K562 (cell line): Measurements from ENCODE around the gene PRDM12. TPM values are rescaled to one million over a fixed set of nuclear protein-coding genes. Genes with fewer than 3 reads are reported as not detected.
A peak's percentile ranks its signal among the peaks of the same experiment; 100 is the strongest.

Experiments used
- CHD1 ChIP-seq: fragments of 200-600 bp; sonication (generic); IDR thresholded peaks from one replicate; pipeline ENCODE4 v1.6.1; 2012; ENCODE audit warnings: mild to moderate bottlenecking, moderate library complexity, low read length, inconsistent platforms
- ERF ChIP-seq: fragments of 450-650 bp; formaldehyde crosslinking; IDR thresholded peaks from 2 replicates; pipeline ENCODE4 v1.4.0; 2020; ENCODE audit warnings: mild to moderate bottlenecking, mixed read lengths
- HDAC6 ChIP-seq: IDR thresholded peaks from 2 replicates; pipeline ENCODE4 v1.6.1; 2012; ENCODE audit warnings: low read depth, mild to moderate bottlenecking, control low read depth, inconsistent platforms, low read length, moderate library complexity
- MCM5 ChIP-seq: fragments of 450-650 bp; IDR thresholded peaks from 2 replicates; pipeline ENCODE4 v1.6.1; 2016; ENCODE audit warnings: low read depth
- MTA2 ChIP-seq: fragments of 450-650 bp; IDR thresholded peaks from 2 replicates; pipeline ENCODE4 v1.6.1; 2016; ENCODE audit warnings: low read depth
- NFATC3 ChIP-seq: fragments of 450-650 bp; IDR thresholded peaks from 2 replicates; pipeline ENCODE4 v1.6.1; 2017; ENCODE audit warnings: mild to moderate bottlenecking
- SRSF7 ChIP-seq: fragments of 200-400 bp; formaldehyde crosslinking; optimal IDR thresholded peaks from 2 replicates; pipeline ENCODE3; 2017; ENCODE audit warnings: mild to moderate bottlenecking, low read depth, low read length
- TEAD4 ChIP-seq, 2 experiments: sonication (generic) in 1 of 2; formaldehyde crosslinking in 1 of 2; IDR thresholded peaks; 2 replicates each; pipeline versions ENCODE4 v1.6.1 to v1.8.0; 2012 to 2022; ENCODE audit warnings: borderline replicate concordance in 1 of 2, inconsistent platforms in 1 of 2, low read length in 1 of 2, mild to moderate bottlenecking in 1 of 2, missing genetic modification reagents in 1 of 2
- ZC3H4 ChIP-seq: sonication (generic); formaldehyde crosslinking; IDR thresholded peaks from 2 replicates; pipeline ENCODE4 v1.9.0; 2021; ENCODE audit warnings: missing genetic modification reagents, borderline replicate concordance
- ZNF197 ChIP-seq: fragments of 200-800 bp; sonication (Bioruptor generic); IDR thresholded peaks from 2 replicates; pipeline ENCODE4 v1.6.1; 2016; ENCODE audit warnings: low read depth, missing genetic modification characterization, missing compliant biosample characterization
- ZNF239 ChIP-seq: fragments of 250-450 bp; sonication (Bioruptor Pico); IDR thresholded peaks from 2 replicates; pipeline ENCODE4 v1.4.0; 2020; ENCODE audit warnings: mild to moderate bottlenecking
- ZNF696 ChIP-seq: fragments of 250-450 bp; sonication (Bioruptor Pico); conservative IDR thresholded peaks from 2 replicates; pipeline ENCODE4 v1.4.0; 2020; ENCODE audit warnings: mild to moderate bottlenecking, moderate library complexity
- polyA plus RNA-seq, 8 experiments: library from polyadenylated mRNA; depleted of rRNA in 4 of 8; stranded (reverse) in 5 of 8; unstranded in 3 of 8; fragments of >200 nt; fragmentation: Nextera tagmentation in 2 of 8; fragmentation: Illumina TruSeq in 1 of 8; extraction: Ambion mirVana in 2 of 8; extraction: Trizol in 1 of 8; gene quantifications; 2 replicates each; pipeline versions ENCODE4 v1.2.1 to v1.2.3, GENCODE V29; 2011 to 2014; ENCODE audit warnings: inconsistent platforms in 1 of 8, missing spikeins in 1 of 8
- total RNA-seq, 7 experiments: library from RNA; depleted of rRNA in 6 of 7; stranded (reverse); fragments of >200 nt in 6 of 7; fragmentation: Illumina TruSeq in 2 of 7; extraction: Trizol in 2 of 7; gene quantifications; 2 replicates each; pipeline versions ENCODE4 v1.2.1 to v1.2.3, GENCODE V29; 2011 to 2021; ENCODE audit warnings: low replicate concordance in 1 of 7
- TF ChIP-seq, protein P1 (sequence below): fragments of 450-650 bp; IDR thresholded peaks from 2 replicates; pipeline ENCODE4 v1.7.0; 2016; ENCODE audit warnings: borderline replicate concordance
- TF ChIP-seq, protein P2 (sequence below), 3 experiments: IDR thresholded peaks in 2 of 3; conservative IDR thresholded peaks in 1 of 3; 2 replicates each; pipeline ENCODE4 v1.5.1; 2011 to 2012; ENCODE audit warnings: low read length in 3 of 3, mild to moderate bottlenecking in 3 of 3, control low read depth in 2 of 3, improper control_type of control experiment in 1 of 3, inconsistent platforms in 1 of 3, low read depth in 1 of 3, mixed read lengths in 1 of 3, moderate library complexity in 1 of 3; ENCODE audit not compliant: insufficient read depth in 2 of 3

Gene PRDM12
- total and polyA plus RNA-seq, 9 of the 15 experiments (the other 6 are each of a cell fraction or from before 2014, with no cell fraction given) = 0.04 to 0.22 (median 0.07) TPM; not detected in 3

DNA sequence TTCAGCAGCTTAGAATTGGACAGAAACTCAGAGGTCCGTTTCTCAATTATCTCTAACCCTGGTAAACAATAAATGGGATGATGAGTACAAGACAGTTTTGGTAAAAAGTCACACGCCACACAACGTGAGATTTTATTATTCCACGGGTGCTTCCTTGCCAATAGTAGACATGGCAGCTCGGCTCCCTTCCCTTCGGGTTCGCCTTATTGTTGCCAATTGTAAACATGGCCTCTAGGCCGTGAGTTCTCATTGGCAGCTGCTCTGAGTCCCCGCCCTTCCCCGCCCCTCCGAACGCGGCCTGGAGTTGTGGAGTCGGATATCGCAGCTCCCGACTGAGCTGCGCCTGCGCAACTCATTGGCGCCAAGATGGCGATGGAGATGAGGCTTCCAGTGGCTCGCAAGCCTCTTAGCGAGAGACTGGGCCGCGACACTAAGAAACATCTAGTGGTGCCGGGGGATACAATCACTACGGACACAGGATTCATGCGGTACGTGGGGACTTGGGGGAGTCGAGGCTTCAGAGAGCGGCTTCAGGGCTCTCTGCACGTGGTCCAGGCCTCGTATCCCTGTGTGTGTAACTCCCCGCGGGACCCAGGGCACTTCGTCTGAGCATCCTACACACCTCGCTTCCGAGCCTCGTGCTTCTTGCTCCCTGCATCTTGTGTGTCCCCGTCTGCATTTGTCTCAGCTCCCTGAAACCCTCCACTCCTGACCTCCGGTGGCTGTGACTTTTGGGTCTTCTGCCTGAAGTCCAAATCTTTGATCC, 29.2 kb downstream of the PRDM12 start, which contains the start of gene EXOSC2 (continued):
- TF ChIP-seq ZC3H4 (CRISPR knock-in tag) = no peak
- TF ChIP-seq MTA2 = no peak
- no peak for TF ChIP-seq SRSF7
- TF ChIP-seq NFATC3 = no peak
- TF ChIP-seq TEAD4 (IDR thresholded peaks at IDR 0.05; ENCODE audit: low read length) = no peak
- TF ChIP-seq TEAD4 (CRISPR knock-in tag; IDR thresholded peaks at IDR 0.05; ENCODE audit: borderline replicate concordance) = no peak
- no peak for TF ChIP-seq HDAC6
- TF ChIP-seq, protein P1, sequence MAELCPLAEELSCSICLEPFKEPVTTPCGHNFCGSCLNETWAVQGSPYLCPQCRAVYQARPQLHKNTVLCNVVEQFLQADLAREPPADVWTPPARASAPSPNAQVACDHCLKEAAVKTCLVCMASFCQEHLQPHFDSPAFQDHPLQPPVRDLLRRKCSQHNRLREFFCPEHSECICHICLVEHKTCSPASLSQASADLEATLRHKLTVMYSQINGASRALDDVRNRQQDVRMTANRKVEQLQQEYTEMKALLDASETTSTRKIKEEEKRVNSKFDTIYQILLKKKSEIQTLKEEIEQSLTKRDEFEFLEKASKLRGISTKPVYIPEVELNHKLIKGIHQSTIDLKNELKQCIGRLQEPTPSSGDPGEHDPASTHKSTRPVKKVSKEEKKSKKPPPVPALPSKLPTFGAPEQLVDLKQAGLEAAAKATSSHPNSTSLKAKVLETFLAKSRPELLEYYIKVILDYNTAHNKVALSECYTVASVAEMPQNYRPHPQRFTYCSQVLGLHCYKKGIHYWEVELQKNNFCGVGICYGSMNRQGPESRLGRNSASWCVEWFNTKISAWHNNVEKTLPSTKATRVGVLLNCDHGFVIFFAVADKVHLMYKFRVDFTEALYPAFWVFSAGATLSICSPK = no peak
- TF ChIP-seq ZNF197 = peak; percentile 64; the same call in 1 of the 2 replicates
- TF ChIP-seq CHD1 = no peak
- TF ChIP-seq MCM5 = no peak
- no peak for TF ChIP-seq ZNF696 (CRISPR knock-in tag)
- TF ChIP-seq, protein P2, sequence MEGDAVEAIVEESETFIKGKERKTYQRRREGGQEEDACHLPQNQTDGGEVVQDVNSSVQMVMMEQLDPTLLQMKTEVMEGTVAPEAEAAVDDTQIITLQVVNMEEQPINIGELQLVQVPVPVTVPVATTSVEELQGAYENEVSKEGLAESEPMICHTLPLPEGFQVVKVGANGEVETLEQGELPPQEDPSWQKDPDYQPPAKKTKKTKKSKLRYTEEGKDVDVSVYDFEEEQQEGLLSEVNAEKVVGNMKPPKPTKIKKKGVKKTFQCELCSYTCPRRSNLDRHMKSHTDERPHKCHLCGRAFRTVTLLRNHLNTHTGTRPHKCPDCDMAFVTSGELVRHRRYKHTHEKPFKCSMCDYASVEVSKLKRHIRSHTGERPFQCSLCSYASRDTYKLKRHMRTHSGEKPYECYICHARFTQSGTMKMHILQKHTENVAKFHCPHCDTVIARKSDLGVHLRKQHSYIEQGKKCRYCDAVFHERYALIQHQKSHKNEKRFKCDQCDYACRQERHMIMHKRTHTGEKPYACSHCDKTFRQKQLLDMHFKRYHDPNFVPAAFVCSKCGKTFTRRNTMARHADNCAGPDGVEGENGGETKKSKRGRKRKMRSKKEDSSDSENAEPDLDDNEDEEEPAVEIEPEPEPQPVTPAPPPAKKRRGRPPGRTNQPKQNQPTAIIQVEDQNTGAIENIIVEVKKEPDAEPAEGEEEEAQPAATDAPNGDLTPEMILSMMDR (IDR thresholded peaks at IDR 0.05 in 2 of 3, conservative IDR thresholded peaks at IDR 0.05 in 1 of 3; ENCODE audit: insufficient read depth in 2 of 3, low read depth in 1 of 3, low read length in 3 of 3) = no peak
- TF ChIP-seq ERF (CRISPR knock-in tag) = 0 out of 2 replicates have a peak, but pooled peaks have one; percentile 67
- TF ChIP-seq ZNF239 = no peak
